ENCODE data around the gene TOP2B. TPM values are rescaled to one million over a fixed set of nuclear protein-coding genes. Genes with fewer than 3 reads are reported as not detected.

TOP2B gene
- total and polyA plus RNA-seq, 2 donors (not counting 1 experiment from before 2014, with no cell fraction given), result 56.2 to 71.2 TPM

- H2AFZ ChIP-seq (ENCODE audit: low read length), result no peak overlapping the region
- no peaks in the 10 kb centered on the region for H4K20me1 ChIP-seq (ENCODE audit: control insufficient read depth, extremely low read depth, insufficient read depth, low read length)
- H3K4me2 ChIP-seq (ENCODE audit: extremely low read depth, insufficient read depth, low read length), result no peak overlapping the region
- no peaks in the 10 kb centered on the region for H3K9me3 ChIP-seq (ENCODE audit: control insufficient read depth, insufficient read depth, low read depth, low read length)
- peaks cover 3% of the 10 kb centered on the region for H3K27me3 ChIP-seq (ENCODE audit: control insufficient read depth, insufficient read depth, low read length)
- no peak overlapping the region for H3K4me3 ChIP-seq (replicated peaks in 1 of 4; ENCODE audit: control extremely low read depth in 1 of 4, insufficient read depth in 1 of 4, low read depth in 3 of 4, low read length in 4 of 4)
- H3K36me3 ChIP-seq (ENCODE audit: control insufficient read depth, insufficient read depth, low read length), result no peaks in the 10 kb centered on the region
- TF ChIP-seq CTCF (conservative IDR thresholded peaks at IDR 0.05 in 1 of 2, IDR thresholded peaks at IDR 0.05 in 1 of 2; ENCODE audit: low read depth in 1 of 2, low read length in 2 of 2) (no peak), EZH2 (IDR thresholded peaks at IDR 0.05; ENCODE audit: low read length, missing control alignments) (no peak)
- no peak overlapping the region for H3K9ac ChIP-seq (ENCODE audit: insufficient read depth, low read length)
- DNase-seq (ENCODE audit: low read depth in 2 of 2), result no peak
- H3K27ac ChIP-seq (ENCODE audit: insufficient read depth, low read length), result no peak overlapping the region
- no peaks in the 10 kb centered on the region for H3K4me1 ChIP-seq (ENCODE audit: control insufficient read depth, extremely low read depth, insufficient read depth, low read length)
- no peaks in the 10 kb centered on the region for H3K79me2 ChIP-seq (ENCODE audit: control insufficient read depth, insufficient read depth, low read length)
Observed at GRCh38 chr3:25692341-25692740, 27.6 kb upstream of the TOP2B start.

GRCh38 chr3:25690768-25691533 lies 26.2 kb upstream of the TOP2B start:
- TF ChIP-seq EZH2 (IDR thresholded peaks at IDR 0.05; ENCODE audit: low read length, missing control alignments), result no peak
- TF ChIP-seq CTCF (conservative IDR thresholded peaks at IDR 0.05 in 1 of 2, IDR thresholded peaks at IDR 0.05 in 1 of 2; ENCODE audit: low read depth in 1 of 2, low read length in 2 of 2), result no peak
- Histone ChIP-seq H3K27me3 (ENCODE audit: control insufficient read depth, insufficient read depth, low read length) (peaks cover 3% of the 10 kb centered on the region), H3K4me2 (ENCODE audit: extremely low read depth, insufficient read depth, low read length) (no peak overlapping the region), H3K9me3 (ENCODE audit: control insufficient read depth, insufficient read depth, low read depth, low read length) (no peaks in the 10 kb centered on the region), H3K27ac (ENCODE audit: insufficient read depth, low read length) (no peak overlapping the region), H2AFZ (ENCODE audit: low read length) (no peak overlapping the region), H3K4me1 (ENCODE audit: control insufficient read depth, extremely low read depth, insufficient read depth, low read length) (no peaks in the 10 kb centered on the region), H3K9ac (ENCODE audit: insufficient read depth, low read length) (no peak overlapping the region), H3K4me3 (replicated peaks in 1 of 4; ENCODE audit: control extremely low read depth in 1 of 4, insufficient read depth in 1 of 4, low read depth in 3 of 4, low read length in 4 of 4) (no peak overlapping the region), H4K20me1 (ENCODE audit: control insufficient read depth, extremely low read depth, insufficient read depth, low read length) (no peaks in the 10 kb centered on the region), H3K79me2 (ENCODE audit: control insufficient read depth, insufficient read depth, low read length) (no peaks in the 10 kb centered on the region), H3K36me3 (ENCODE audit: control insufficient read depth, insufficient read depth, low read length) (no peaks in the 10 kb centered on the region)
- DNase-seq (ENCODE audit: low read depth in 2 of 2), result no peak

GRCh38 chr3:25689226-25689625 lies 24.5 kb upstream of the TOP2B start:
- Histone ChIP-seq H3K9ac (ENCODE audit: insufficient read depth, low read length) (no peak overlapping the region), H3K79me2 (ENCODE audit: control insufficient read depth, insufficient read depth, low read length) (no peaks in the 10 kb centered on the region), H3K9me3 (ENCODE audit: control insufficient read depth, insufficient read depth, low read depth, low read length) (no peaks in the 10 kb centered on the region), H3K27ac (ENCODE audit: insufficient read depth, low read length) (no peak overlapping the region), H4K20me1 (ENCODE audit: control insufficient read depth, extremely low read depth, insufficient read depth, low read length) (no peaks in the 10 kb centered on the region), H3K4me2 (ENCODE audit: extremely low read depth, insufficient read depth, low read length) (no peak overlapping the region), H3K36me3 (ENCODE audit: control insufficient read depth, insufficient read depth, low read length) (no peaks in the 10 kb centered on the region), H2AFZ (ENCODE audit: low read length) (no peak overlapping the region), H3K4me3 (replicated peaks in 1 of 4; ENCODE audit: control extremely low read depth in 1 of 4, insufficient read depth in 1 of 4, low read depth in 3 of 4, low read length in 4 of 4) (no peak overlapping the region), H3K27me3 (ENCODE audit: control insufficient read depth, insufficient read depth, low read length) (peaks cover 3% of the 10 kb centered on the region), H3K4me1 (ENCODE audit: control insufficient read depth, extremely low read depth, insufficient read depth, low read length) (no peaks in the 10 kb centered on the region)
- no peak for TF ChIP-seq EZH2 (IDR thresholded peaks at IDR 0.05; ENCODE audit: low read length, missing control alignments)
- TF ChIP-seq CTCF (conservative IDR thresholded peaks at IDR 0.05 in 1 of 2, IDR thresholded peaks at IDR 0.05 in 1 of 2; ENCODE audit: low read depth in 1 of 2, low read length in 2 of 2), result no peak
- no peak for DNase-seq (ENCODE audit: low read depth in 2 of 2)
